GM18508 (cell line): ENCODE results near the gene MAP2K6.

Experiments used
- ATAC-seq: cut with Tn5 transposase; IDR thresholded peaks from one replicate; pipeline ENCODE4 v1.9.1; 2021; ENCODE audit warnings: moderate number of reproducible peaks; ENCODE audit not compliant: insufficient read depth, unreplicated experiment

MAP2K6 gene

DNA sequence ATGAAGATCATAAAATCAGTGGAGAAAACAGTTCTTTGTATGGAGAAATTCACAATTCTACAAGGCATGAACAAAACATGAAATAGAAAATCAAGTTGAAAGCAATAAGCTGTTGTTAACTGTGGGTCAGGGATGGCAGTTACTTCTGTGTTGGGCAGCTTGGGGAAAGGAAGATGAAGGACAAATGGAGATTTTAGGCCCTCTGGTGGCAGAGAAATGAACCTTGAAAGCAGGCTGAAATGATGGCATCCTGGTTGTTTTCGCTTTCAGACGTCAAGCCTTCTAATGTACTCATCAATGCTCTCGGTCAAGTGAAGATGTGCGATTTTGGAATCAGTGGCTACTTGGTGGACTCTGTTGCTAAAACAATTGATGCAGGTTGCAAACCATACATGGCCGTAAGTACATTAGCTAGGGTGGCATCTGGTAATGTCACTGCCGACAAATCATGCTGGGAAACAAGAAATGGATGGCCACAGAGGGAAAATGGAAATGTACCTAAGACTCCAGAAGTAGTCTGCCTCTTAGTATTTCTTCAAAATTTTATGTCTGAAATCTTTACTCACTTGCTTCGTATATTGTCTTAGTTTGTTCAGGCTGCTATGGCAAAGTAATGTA lies 108.9 kb downstream of the MAP2K6 start:
- peak; percentile 70 for ATAC-seq

DNA sequence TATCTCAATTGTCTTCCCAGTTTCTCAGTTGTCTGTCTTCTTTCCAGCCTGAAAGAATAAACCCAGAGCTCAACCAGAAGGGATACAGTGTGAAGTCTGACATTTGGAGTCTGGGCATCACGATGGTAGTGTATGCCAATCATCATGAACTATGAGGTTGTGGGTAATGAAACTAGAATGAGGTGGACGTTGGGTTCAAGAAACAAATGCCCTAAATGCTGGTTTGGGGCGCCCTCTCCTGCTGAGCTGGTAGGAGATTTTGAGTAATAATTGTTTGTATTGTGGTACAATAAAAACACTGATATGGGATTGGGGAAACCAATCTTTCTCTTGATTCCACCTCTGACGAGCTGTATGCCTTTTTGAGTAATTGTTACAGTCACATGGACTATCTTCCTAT lies 110.4 kb downstream of the MAP2K6 start:
- ATAC-seq, result no peak

GRCh38 chr17:69525920-69526841 lies 111.7 kb downstream of the MAP2K6 start:
- no peak for ATAC-seq

GRCh38 chr17:69528035-69528434 lies 113.5 kb downstream of the MAP2K6 start:
- ATAC-seq, result no peak

- ATAC-seq, result no peak
Observed at GRCh38 chr17:69533481-69534234, 119.2 kb downstream of the MAP2K6 start.

DNA sequence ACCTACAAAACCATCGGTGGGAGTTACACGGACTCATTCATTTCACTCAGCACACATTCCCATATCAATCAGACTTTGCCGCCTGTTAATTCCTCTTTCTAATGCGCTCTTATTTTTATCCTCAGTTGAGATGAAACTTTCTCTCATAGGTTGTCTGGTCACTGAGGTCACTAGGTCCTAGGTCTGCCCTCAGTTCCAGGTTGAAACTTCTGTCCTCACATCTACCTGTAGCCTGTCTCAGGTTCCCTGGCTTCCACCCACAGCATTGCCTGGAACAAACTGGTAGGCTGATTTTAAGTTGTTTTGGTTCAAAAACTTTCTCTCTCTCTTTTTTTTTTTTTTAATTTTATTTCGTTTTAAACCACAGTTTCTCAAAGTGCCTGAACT lies 119.7 kb downstream of the MAP2K6 start:
- no peak for ATAC-seq

- no peak for ATAC-seq
Observed at GRCh38 chr17:69535016-69535570, 120.6 kb downstream of the MAP2K6 start.

DNA sequence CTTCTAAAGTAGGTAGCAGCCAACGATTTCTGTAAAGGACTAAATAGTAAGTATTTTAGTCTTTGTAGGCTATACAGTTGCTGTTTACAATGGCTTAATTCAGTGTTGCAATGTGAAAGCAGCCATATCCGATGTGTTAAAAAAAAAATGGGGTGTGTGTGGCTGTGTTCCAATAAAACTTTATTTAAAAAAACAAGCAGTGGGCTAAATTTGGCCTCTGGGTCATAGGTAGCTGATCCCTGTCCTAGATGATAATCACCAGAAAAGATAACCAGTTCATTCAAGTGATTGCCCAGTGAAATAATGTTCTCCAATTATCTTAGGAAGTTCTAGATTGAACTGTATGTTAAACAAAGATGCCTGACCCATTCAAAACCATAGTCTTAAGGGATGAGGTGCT lies 124.3 kb downstream of the MAP2K6 start:
- ATAC-seq, result no peak

GRCh38 chr17:69539274-69539673 lies 124.8 kb downstream of the MAP2K6 start:
- ATAC-seq, result no peak

GRCh38 chr17:69539781-69540319 lies 125.4 kb downstream of the MAP2K6 start:
- no peak for ATAC-seq

DNA sequence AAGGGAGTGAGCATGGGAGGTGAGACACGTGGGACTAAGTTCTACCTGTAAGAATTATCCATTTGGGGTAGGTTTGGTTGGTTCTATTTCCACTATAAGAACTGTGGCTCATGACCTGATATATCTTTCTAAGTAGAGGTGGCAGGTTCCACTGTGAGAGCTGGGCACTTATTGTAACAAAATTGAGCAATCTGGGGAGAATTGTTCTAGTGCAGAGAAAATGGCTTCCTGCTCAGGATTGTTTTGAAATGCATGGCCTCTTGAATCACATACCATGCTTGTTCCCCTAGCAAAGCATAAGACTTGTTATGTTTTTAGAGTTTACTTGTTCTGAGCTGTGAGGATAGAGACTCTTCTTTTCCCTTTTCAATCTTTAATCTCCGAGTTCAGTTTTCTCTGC lies 125.9 kb downstream of the MAP2K6 start:
- no peak for ATAC-seq

DNA sequence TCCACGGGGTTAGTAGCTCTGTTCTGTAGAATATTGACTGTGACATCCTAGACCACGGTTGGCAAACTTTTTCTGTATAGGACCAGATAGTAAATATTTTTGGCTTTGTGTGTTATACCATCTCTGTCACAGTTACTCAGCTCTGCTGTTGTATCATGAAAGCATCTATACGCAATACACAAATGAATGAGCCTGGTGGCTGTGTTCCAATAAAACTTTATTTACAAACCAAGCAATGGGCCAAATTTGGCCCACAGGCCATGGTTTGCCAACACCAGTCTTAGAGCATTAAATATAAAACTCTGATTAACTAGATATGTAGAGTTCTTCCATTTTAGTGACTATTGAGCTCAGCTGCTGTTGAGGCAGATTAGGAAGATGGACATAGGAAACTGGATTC lies 132.7 kb downstream of the MAP2K6 start:
- no peak for ATAC-seq

DNA sequence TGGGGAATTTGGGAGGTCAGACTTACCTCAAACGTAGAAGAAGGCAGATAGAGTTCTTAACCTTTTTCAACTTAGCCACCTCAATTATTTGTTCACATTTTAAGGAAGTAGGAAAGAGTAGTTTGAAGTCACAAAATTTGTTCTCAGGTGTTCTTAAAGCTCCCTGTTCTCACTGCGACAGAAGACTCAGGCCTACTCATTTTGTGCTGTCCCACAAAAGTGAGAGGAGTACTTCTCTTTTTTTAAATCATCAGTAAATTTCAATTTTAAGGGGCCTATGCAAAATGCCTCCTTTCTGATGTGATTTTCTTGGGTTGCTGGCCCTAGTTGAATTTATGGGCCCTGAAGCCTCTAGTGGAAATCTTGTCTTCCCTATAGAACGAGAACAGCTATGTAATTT lies 133.4 kb downstream of the MAP2K6 start:
- ATAC-seq, result no peak

GRCh38 chr17:69551212-69552010 lies 136.9 kb downstream of the MAP2K6 start:
- no peak for ATAC-seq

GRCh38 chr17:69552986-69553667 lies 138.6 kb downstream of the MAP2K6 start:
- no peak for ATAC-seq

- ATAC-seq, result no peak
Observed at GRCh38 chr17:69555056-69555455, 140.6 kb downstream of the MAP2K6 start.

DNA sequence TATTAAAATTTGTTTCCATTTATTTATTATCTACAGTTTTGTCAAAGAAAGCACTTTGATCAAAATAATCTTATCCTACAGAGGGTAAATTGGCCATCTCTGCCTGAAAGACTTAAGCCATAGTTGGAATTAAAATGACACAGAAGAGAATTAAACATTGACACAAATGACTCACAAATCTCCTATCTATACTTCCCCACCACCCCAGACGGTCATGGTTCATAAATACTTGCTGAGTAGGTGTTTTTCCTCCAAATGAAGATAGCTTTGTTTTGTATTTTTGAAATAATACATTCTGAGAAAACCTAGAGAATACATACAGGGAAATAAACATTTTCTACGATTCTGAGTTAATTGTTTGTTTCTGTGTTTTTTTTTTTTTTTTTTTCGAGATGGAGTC lies 142.8 kb downstream of the MAP2K6 start:
- ATAC-seq, result no peak

DNA sequence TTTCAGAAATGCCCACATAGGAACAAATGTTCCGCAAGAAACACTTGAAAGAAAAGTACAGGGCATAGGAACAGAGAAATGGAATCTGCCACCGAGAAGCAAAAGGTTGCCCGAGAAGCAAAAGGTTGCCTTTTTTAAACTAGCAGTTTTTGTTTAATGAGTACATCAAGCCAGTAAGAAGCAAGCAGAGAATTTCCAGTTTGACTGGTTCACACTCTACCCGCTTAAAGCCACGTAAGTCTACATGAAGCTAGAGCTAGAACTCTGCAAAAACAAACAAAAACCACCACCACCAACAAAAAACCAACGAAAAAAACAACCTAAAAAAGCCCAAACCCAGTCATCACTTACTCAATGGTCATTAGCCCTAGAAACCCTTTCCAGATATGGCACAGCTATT lies 144.3 kb downstream of the MAP2K6 start:
- no peak for ATAC-seq

- ATAC-seq, result no peak
Observed at GRCh38 chr17:69560987-69561441, 146.5 kb downstream of the MAP2K6 start.
